Right lobe of liver (tissue), 6 donors: Measurements from ENCODE around the gene MYO3B. TPM values are rescaled to one million over a fixed set of nuclear protein-coding genes. Genes with fewer than 3 reads are reported as not detected.

Experiments used
- ATAC-seq, 4 donors: fragments of 200-7000 bp; cut with Tn5 transposase; one replicate each; pipeline ENCODE4 v1.9.1; 2020; ENCODE audit warnings: mild to moderate bottlenecking in 4 of 4, moderate library complexity in 4 of 4
- DNase-seq, 3 donors: peaks; one replicate each; pipeline ENCODE4 v3.0.0-alpha.2; 2020
- H3K27ac ChIP-seq, 3 donors: fragments of 200-600 bp; one replicate each; pipeline ENCODE4 v1.8.0; 2022
- H3K27me3 ChIP-seq, 2 donors: fragments of 200-600 bp; one replicate each; pipeline ENCODE4 v1.8.0; 2022
- H3K36me3 ChIP-seq, 4 donors: fragments of 200-600 bp; sonication (generic) in 1 of 4; one replicate each; pipeline versions ENCODE4 v1.5.1 to v1.8.0; 2017 to 2022; ENCODE audit warnings: control low read depth in 1 of 4
- H3K4me1 ChIP-seq, 4 donors: fragments of 200-600 bp; sonication (generic) in 1 of 4; one replicate each; pipeline versions ENCODE4 v1.5.1 to v1.8.0; 2017 to 2022; ENCODE audit warnings: control low read depth in 1 of 4
- H3K4me3 ChIP-seq, 3 donors: fragments of 200-600 bp; one replicate each; pipeline ENCODE4 v1.8.0; 2022
- H3K9me3 ChIP-seq, 4 donors: fragments of 200-600 bp; sonication (generic) in 1 of 4; one replicate each; pipeline versions ENCODE4 v1.5.1 to v1.8.0; 2017 to 2022; ENCODE audit warnings: control low read depth in 1 of 4
- POLR2A ChIP-seq: fragments of 450-650 bp; IDR thresholded peaks from one replicate; pipeline ENCODE4 v1.6.1; 2017; ENCODE audit warnings: antibody characterized with exemption, mild to moderate bottlenecking
- WGBS: methylation state at CpG from one replicate; pipeline ENCODE4 v1.1.6; 2018; ENCODE audit warnings: low coverage, low lambda C conversion rate; ENCODE audit not compliant: insufficient coverage; ENCODE audit errors: missing lambda C conversion rate; 5-methylcytosine and 5-hydroxymethylcytosine counted together
- intact Hi-C, 2 donors: fragments of 100-400 bp; cut with DNase I; formaldehyde crosslinking; loops; one replicate each; pipeline versions ENCODE4 v1.11.2 to v1.14.1; 2022
- total RNA-seq, 6 experiments: library from RNA; depleted of rRNA in 2 of 6; stranded (reverse); fragments of >200 nt in 2 of 6; fragmentation: NEBNext Ultra II Directional in 3 of 6; extraction: Animal tissue kit (Norgen Biotek cat#: 25700) in 3 of 6; gene quantifications; one replicate each; pipeline versions ENCODE4 v1.1.0 to v1.2.4, GENCODE V29; 2016 to 2023
- TF ChIP-seq, protein P1 (sequence below), 4 donors: fragments of 200-600 bp in 3 of 4; fragments of 450-650 bp in 1 of 4; IDR thresholded peaks; one replicate each; pipeline versions ENCODE4 v1.5.1 to v1.8.0; 2016 to 2022; ENCODE audit warnings: antibody characterized with exemption in 4 of 4, mild to moderate bottlenecking in 2 of 4
- donor health status: DM: no; HTN: yes; CAD: no.
- donor health status: DM: no; HTN: no; CAD: no.
- donor health status: DM: no; HTN: no; CAD: no.
- donor health status: DM: no; HTN: yes; CAD: no.
- donor health status: DM: no; HTN: yes; CAD: no.

MYO3B gene
- total RNA-seq, 6 experiments from 2014 or later, result 0.18 to 0.25 TPM; not detected in 4

DNA sequence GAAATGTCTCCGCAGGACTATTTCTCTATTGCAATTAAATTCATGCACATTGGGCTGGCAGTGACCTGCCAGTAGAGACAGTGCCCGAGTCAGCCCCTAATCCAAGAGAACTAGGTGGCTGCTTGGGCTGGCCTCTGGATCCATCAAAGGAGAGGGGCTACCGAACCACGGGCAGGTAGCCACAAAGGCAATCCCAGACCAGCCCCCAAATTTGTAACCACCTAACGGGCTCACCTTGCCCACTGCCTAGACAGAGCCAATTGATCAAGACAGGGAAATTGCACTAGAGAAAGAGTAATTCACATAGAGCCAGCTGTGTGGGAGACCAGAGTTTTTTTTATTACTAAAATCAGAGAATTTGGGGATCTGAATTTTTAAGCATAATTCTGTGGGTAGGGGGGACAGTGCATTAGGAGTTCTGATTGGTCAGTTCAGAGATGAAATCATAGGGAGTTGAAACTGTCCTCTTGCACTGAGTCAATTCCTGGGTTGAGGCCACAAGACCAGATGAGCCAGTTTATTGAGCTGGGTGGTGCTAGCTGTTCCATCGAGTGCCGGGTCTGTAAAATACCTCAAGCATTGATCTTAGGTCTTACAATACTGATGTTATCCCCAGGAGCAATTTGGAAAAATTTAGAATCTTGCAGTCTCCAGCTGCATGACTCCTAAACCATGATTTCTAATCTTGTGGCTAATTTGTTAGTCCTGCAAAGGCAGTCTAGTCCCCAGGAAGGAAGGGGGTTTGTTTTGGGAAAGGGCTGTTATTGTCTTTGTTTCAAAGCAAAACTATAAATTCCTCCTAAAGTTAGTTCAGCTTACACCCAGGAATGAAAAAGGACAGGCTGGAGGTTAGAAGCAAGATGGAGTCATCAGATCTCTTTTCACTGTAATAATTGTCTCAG is 276.8 kb downstream of the MYO3B start:
- no peak for TF ChIP-seq POLR2A
- TF ChIP-seq, protein P1, sequence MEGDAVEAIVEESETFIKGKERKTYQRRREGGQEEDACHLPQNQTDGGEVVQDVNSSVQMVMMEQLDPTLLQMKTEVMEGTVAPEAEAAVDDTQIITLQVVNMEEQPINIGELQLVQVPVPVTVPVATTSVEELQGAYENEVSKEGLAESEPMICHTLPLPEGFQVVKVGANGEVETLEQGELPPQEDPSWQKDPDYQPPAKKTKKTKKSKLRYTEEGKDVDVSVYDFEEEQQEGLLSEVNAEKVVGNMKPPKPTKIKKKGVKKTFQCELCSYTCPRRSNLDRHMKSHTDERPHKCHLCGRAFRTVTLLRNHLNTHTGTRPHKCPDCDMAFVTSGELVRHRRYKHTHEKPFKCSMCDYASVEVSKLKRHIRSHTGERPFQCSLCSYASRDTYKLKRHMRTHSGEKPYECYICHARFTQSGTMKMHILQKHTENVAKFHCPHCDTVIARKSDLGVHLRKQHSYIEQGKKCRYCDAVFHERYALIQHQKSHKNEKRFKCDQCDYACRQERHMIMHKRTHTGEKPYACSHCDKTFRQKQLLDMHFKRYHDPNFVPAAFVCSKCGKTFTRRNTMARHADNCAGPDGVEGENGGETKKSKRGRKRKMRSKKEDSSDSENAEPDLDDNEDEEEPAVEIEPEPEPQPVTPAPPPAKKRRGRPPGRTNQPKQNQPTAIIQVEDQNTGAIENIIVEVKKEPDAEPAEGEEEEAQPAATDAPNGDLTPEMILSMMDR (IDR thresholded peaks at IDR 0.05), result no peak
- Histone ChIP-seq H3K4me3 (no peak overlapping the region), H3K9me3 (no peaks in the 10 kb centered on the region), H3K27ac (peak overlapping the region in 2 of 3 donors; percentile 59 to 76), H3K36me3 (no peaks in the 10 kb centered on the region), H3K27me3 (no peaks in the 10 kb centered on the region), H3K4me1 (peaks cover 0 to 24% (median 0%) of the 10 kb centered on the region in 4 donors)
- 59% methylated on average over 3 of the region's 7 CpGs for WGBS
- intact Hi-C loops, result no loop called here
- DNase-seq (no peak), ATAC-seq (peak in 1 of 4 donors; percentile 10)

DNA sequence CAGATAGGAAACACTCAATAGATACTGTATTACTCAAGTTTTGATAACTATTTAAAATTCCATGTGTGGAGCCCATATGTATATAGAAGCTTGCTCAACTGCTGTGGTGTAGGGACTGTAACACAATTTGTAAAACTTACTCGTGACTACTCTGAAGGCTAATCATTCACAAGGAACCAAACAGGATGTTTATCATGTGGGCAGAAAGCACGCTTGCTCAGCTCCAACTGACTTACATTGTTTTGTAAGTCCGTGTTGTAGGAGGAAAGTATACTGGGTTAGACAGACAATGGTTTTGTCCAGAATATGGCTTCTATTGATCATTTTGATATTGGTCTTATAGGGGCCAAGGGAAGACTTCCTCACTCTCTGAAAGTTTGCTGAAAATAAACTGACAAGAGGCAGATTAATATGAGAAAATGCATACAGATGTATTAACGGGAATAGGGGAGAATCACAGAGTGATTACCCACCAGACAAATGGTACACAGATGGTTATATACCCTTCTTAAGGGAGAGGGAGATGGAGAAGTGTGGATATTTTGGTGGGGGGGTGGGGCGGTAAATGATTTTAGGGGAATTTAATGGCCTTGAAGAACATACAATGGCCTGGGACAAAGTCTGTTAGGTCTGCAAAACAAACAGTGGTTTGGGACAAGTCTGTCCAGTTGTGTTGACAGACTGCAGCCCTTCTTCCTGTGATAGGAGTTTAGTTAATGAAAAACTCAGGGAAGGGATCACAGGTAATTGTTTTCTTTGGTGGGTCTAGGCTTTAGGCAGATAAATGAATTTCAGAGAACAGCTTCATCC is 277.9 kb downstream of the MYO3B start:
- peak overlapping the region in 1 of 3 donors; percentile 17 for H3K4me3 ChIP-seq
- peak overlapping the region; percentile 56 to 76 (median 59) for H3K27ac ChIP-seq
- ATAC-seq, result peak; percentile 86 to 93 (median 88)
- TF ChIP-seq, protein P1 (IDR thresholded peaks at IDR 0.05), result no peak
- peak; percentile 46 for TF ChIP-seq POLR2A
- peaks cover 0 to 24% (median 0%) of the 10 kb centered on the region in 4 donors for H3K4me1 ChIP-seq
- H3K36me3 ChIP-seq, result no peaks in the 10 kb centered on the region
- H3K9me3 ChIP-seq, result no peaks in the 10 kb centered on the region
- WGBS, result 13% methylated on average over 5 of the region's 5 CpGs
- intact Hi-C loops, result no loop called here
- no peaks in the 10 kb centered on the region for H3K27me3 ChIP-seq
- DNase-seq, result peak in 1 of 3 donors; percentile 48

- DNase-seq, result no peak
These were observed 279.0 kb downstream of the MYO3B start for GRCh38 chr2:170456914-170457313.

GRCh38 chr2:170457742-170458141 is 279.8 kb downstream of the MYO3B start:
- H3K36me3 ChIP-seq, result no peaks in the 10 kb centered on the region
- WGBS, result 93% methylated on average over 9 of the region's 9 CpGs
- ATAC-seq (no peak), DNase-seq (no peak)
- peaks cover 0 to 24% (median 0%) of the 10 kb centered on the region in 4 donors for H3K4me1 ChIP-seq
- H3K4me3 ChIP-seq, result no peak overlapping the region
- intact Hi-C loops, result no loop called here
- H3K9me3 ChIP-seq, result no peaks in the 10 kb centered on the region
- no peaks in the 10 kb centered on the region for H3K27me3 ChIP-seq
- H3K27ac ChIP-seq, result no peak overlapping the region
- TF ChIP-seq, protein P1 (IDR thresholded peaks at IDR 0.05), result no peak
- TF ChIP-seq POLR2A, result no peak

More at GRCh38 chr2:170456914-170457313, 279.0 kb downstream of the MYO3B start:
- intact Hi-C loops, result no loop called here
- Histone ChIP-seq H3K27me3 (no peaks in the 10 kb centered on the region), H3K4me1 (peaks cover 0 to 24% (median 0%) of the 10 kb centered on the region in 4 donors), H3K4me3 (no peak overlapping the region), H3K9me3 (no peaks in the 10 kb centered on the region), H3K27ac (no peak overlapping the region), H3K36me3 (no peaks in the 10 kb centered on the region)
- ATAC-seq, result no peak
- WGBS, result 97% methylated on average over 3 of the region's 3 CpGs
- no peak for TF ChIP-seq POLR2A
- TF ChIP-seq, protein P1 (IDR thresholded peaks at IDR 0.05), result no peak
